ENCODE results near the gene LY6G5B.
"Not testable (repeated sequence)": the region's sequence is repeated elsewhere in the genome, so short reads cannot be mapped to it uniquely, and the experiment has no call there.

LY6G5B gene

GRCh38 chr6:31692886-31693285 is 23.1 kb downstream of the LY6G5B start:
- DNase-seq, result no peak

GRCh38 chr6:31693535-31693934 is 23.8 kb downstream of the LY6G5B start:
- DNase-seq, result no peak

GRCh38 chr6:31697555-31697954 is 27.8 kb downstream of the LY6G5B start:
- DNase-seq, result no peak

GRCh38 chr6:31700740-31701401 is 31.1 kb downstream of the LY6G5B start:
- DNase-seq, result no peak

- no peak for DNase-seq
Measured at GRCh38 chr6:31701666-31702404, 32.1 kb downstream of the LY6G5B start.

GRCh38 chr6:31702405-31702818 is 32.6 kb downstream of the LY6G5B start:
- no peak for DNase-seq

GRCh38 chr6:31702819-31703716 is 33.3 kb downstream of the LY6G5B start, which contains the start of gene ABHD16A:
Gene ABHD16A (minus strand): TSS chr6:31703324. CDS start chr6:31703281, 43 bp downstream.
- DNase-seq, result peak; percentile 96

GRCh38 chr6:31705931-31706330 is 36.2 kb downstream of the LY6G5B start:
- no peak for DNase-seq

- DNase-seq, result no peak
Measured at GRCh38 chr6:31706599-31706998, 36.8 kb downstream of the LY6G5B start, which contains the start of gene LY6G6F. Gene LY6G6F (plus strand): TSS chr6:31706866. CDS start chr6:31706907, 41 bp downstream.

GRCh38 chr6:31707701-31708100 is 37.9 kb downstream of the LY6G5B start:
- DNase-seq, result no peak

GRCh38 chr6:31708224-31708623 is 38.4 kb downstream of the LY6G5B start:
- DNase-seq, result no peak

GRCh38 chr6:31709157-31709556 is 39.4 kb downstream of the LY6G5B start:
- not testable (repeated sequence) for DNase-seq

GRCh38 chr6:31710523-31711219 is 40.9 kb downstream of the LY6G5B start:
- DNase-seq, result no peak

GRCh38 chr6:31711233-31711632 is 41.5 kb downstream of the LY6G5B start:
- no peak for DNase-seq

- no peak for DNase-seq
Measured at GRCh38 chr6:31712296-31712695, 42.5 kb downstream of the LY6G5B start.

GRCh38 chr6:31713465-31713864 is 43.7 kb downstream of the LY6G5B start:
- DNase-seq, result no peak

- DNase-seq, result no peak
Measured at GRCh38 chr6:31713991-31714684, 44.4 kb downstream of the LY6G5B start.

- no peak for DNase-seq
Measured at GRCh38 chr6:31715022-31715958, 45.5 kb downstream of the LY6G5B start, which contains the start of gene LY6G6D. Gene LY6G6D (plus strand): TSS chr6:31715348. CDS start chr6:31715356, 8 bp downstream.

GRCh38 chr6:31717499-31718222 is 47.9 kb downstream of the LY6G5B start:
- DNase-seq, result no peak

- DNase-seq, result no peak
Measured at GRCh38 chr6:31718265-31718664, 48.5 kb downstream of the LY6G5B start.
